HUES64 (cell line): Measurements from ENCODE around the gene ANO9.
"Not testable (repeated sequence)": the region's sequence is repeated elsewhere in the genome, so short reads cannot be mapped to it uniquely, and the experiment has no call there.

ENCODE experiments used
- H3K27ac ChIP-seq: 2 replicates; pipeline ENCODE4 v1.7.0; 2013; ENCODE audit warnings: low read depth, low read length, inconsistent platforms
- H3K27me3 ChIP-seq: 2 replicates; pipeline ENCODE4 v1.6.1; 2013; ENCODE audit warnings: mild to moderate bottlenecking, low read length; ENCODE audit not compliant: insufficient read depth
- H3K36me3 ChIP-seq: 2 replicates; pipeline ENCODE4 v1.6.1; 2013; ENCODE audit warnings: mild to moderate bottlenecking, low read length; ENCODE audit not compliant: insufficient read depth
- H3K4me1 ChIP-seq: 2 replicates; pipeline ENCODE4 v1.6.1; 2013; ENCODE audit warnings: mild to moderate bottlenecking, low read length, moderate library complexity; ENCODE audit not compliant: insufficient read depth
- H3K4me3 ChIP-seq: 2 replicates; pipeline ENCODE4 v1.5.1; 2013; ENCODE audit warnings: mild to moderate bottlenecking, low read length, moderate library complexity
- H3K9ac ChIP-seq: 2 replicates; pipeline ENCODE4 v1.6.1; 2013; ENCODE audit warnings: mild to moderate bottlenecking, low read depth, low read length
- H3K9me3 ChIP-seq: 2 replicates; pipeline ENCODE4 v1.6.1; 2013; ENCODE audit warnings: low read depth, low read length; ENCODE audit not compliant: insufficient read depth
- WGBS: fragments of 150-250, 120-280 bp; methylation state at CpG from one replicate; pipeline ENCODE4 v1.1.7; 2013; ENCODE audit warnings: missing lambda C conversion rate; 5-methylcytosine and 5-hydroxymethylcytosine counted together

The ANO9 gene

DNA sequence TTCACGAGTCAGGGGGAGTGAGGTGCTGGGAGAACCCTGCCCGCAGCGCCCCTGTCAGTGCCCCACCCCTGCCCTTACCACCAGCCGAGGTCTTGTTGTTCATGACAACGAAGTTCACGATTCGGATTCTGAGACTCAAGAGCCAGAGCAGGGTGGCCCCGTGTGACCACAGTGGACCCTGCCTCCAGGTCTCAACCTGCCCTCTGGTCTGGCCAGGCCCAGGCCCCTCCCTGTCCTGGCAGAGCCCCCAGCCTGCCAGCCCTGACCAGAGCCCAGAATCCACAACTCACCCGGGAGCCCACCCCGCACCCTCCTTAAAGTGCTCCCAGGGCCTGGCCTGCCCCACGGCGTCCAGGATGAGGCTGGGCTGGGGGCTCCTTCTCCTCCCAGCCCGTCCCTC lies 9.9 kb downstream of the ANO9 start:
- WGBS: 92% methylated on average over 13 of the region's 13 CpGs
- Histone ChIP-seq H3K4me1 (no peaks in the 10 kb centered on the region), H3K9ac (no peak overlapping the region), H3K27ac (no peak overlapping the region), H3K4me3 (no peak overlapping the region), H3K9me3 (no peaks in the 10 kb centered on the region), H3K36me3 (no peaks in the 10 kb centered on the region), H3K27me3 (no peaks in the 10 kb centered on the region)

DNA sequence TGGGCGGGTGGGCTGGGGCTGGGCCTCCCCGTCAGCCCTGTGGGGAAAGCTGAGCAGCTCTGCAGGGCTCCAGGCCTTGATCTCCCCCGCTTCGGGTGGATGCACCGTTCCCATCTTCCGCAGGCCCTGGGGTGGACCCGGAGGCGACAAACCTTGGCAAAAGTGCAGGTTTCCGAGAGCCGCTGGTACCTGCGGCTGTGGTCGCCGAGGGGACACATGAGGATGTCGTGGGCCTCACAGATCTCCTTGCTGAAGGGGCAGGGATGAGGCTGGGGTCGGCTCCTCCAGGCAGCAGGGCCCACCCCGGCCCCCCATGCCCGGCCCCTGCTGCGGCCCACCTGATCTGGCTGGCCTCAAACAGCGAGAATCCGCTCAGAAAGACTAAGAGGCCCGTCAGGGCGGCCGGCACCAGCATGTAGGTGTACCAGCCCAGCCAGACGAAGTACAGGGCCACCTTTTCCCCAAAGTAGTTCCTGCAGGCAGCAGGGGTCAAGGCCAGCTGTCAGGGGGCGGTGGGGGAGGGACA lies 11.8 kb downstream of the ANO9 start:
- no peak overlapping the region for H3K4me3 ChIP-seq
- H3K4me1 ChIP-seq: no peaks in the 10 kb centered on the region
- H3K27me3 ChIP-seq: peaks cover 4% of the 10 kb centered on the region; the same call in 1 of the 2 replicates
- no peak overlapping the region for H3K27ac ChIP-seq
- H3K36me3 ChIP-seq: no peaks in the 10 kb centered on the region
- no peaks in the 10 kb centered on the region for H3K9me3 ChIP-seq
- no peak overlapping the region; the same call in 1 of the 2 replicates for H3K9ac ChIP-seq
- WGBS: 42% methylated on average over 24 of the region's 25 CpGs

DNA sequence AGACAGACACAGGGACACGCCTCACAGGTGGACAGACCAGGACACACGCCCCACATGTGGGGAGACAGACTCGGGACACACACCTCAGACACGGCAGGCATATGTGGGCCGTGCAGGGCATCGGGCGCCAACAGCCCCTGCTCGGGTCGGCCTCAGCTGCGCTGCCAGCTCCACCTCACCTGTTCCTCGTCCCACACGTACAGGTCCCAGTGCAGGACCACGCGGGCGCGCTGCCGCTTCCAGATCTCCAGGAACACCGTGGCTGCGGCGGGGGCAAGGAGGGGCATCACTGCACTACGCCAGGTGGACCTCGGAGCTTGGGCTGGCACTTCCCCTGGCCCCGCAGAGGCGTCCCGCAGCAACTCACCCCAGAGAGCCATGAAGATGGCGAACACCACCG lies 12.4 kb downstream of the ANO9 start:
- Histone ChIP-seq H3K9ac (no peak overlapping the region), H3K4me3 (no peak overlapping the region), H3K27me3 (peaks cover 7% of the 10 kb centered on the region; the same call in 1 of the 2 replicates), H3K4me1 (no peaks in the 10 kb centered on the region), H3K36me3 (no peaks in the 10 kb centered on the region), H3K27ac (no peak overlapping the region), H3K9me3 (no peaks in the 10 kb centered on the region)
- 90% methylated on average over 27 of the region's 27 CpGs for WGBS

- H3K27ac ChIP-seq: no peak overlapping the region
- H3K9ac ChIP-seq: no peak overlapping the region
- H3K4me1 ChIP-seq: no peaks in the 10 kb centered on the region
- H3K36me3 ChIP-seq: no peaks in the 10 kb centered on the region
- no peak overlapping the region for H3K4me3 ChIP-seq
- H3K9me3 ChIP-seq: no peaks in the 10 kb centered on the region
- 94% methylated on average over 24 of the region's 24 CpGs for WGBS
- peaks cover 10% of the 10 kb centered on the region; the same call in 1 of the 2 replicates for H3K27me3 ChIP-seq
These were observed 13.5 kb downstream of the ANO9 start for GRCh38 chr11:428295-428694.

DNA sequence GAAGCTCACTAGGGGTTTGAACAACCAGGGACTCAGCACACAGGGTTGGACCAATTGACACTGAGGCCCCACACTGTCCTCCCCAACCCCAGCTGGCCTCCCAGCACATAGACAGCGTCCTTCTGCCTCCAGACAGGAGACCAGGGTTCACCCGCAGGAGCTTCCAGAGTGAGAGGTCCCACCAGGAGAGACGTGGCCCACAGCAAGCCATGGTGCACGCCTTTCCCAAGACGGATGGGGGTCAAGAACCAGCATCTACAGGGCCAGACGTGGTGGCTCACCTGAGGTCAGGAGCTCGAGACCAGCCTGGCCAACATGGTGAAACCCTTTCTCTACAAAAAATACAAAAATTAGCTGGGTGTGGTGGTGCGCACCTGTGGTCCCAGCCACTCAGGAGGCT lies 15.0 kb downstream of the ANO9 start:
- Histone ChIP-seq H3K4me1 (no peaks in the 10 kb centered on the region), H3K36me3 (no peaks in the 10 kb centered on the region), H3K4me3 (no peak overlapping the region), H3K9me3 (no peaks in the 10 kb centered on the region), H3K9ac (no peak overlapping the region), H3K27ac (no peak overlapping the region), H3K27me3 (peaks cover 10% of the 10 kb centered on the region; the same call in 1 of the 2 replicates)
- WGBS: 91% methylated on average over 8 of the region's 8 CpGs

GRCh38 chr11:425301-425700 lies 16.5 kb downstream of the ANO9 start:
- 85% methylated on average over 4 of the region's 4 CpGs for WGBS
- H3K9me3 ChIP-seq: no peaks in the 10 kb centered on the region
- no peak overlapping the region for H3K27ac ChIP-seq
- peaks cover 10% of the 10 kb centered on the region; the same call in 1 of the 2 replicates for H3K27me3 ChIP-seq
- no peaks in the 10 kb centered on the region for H3K4me1 ChIP-seq
- H3K9ac ChIP-seq: no peak overlapping the region
- no peaks in the 10 kb centered on the region for H3K36me3 ChIP-seq
- H3K4me3 ChIP-seq: no peak overlapping the region

DNA sequence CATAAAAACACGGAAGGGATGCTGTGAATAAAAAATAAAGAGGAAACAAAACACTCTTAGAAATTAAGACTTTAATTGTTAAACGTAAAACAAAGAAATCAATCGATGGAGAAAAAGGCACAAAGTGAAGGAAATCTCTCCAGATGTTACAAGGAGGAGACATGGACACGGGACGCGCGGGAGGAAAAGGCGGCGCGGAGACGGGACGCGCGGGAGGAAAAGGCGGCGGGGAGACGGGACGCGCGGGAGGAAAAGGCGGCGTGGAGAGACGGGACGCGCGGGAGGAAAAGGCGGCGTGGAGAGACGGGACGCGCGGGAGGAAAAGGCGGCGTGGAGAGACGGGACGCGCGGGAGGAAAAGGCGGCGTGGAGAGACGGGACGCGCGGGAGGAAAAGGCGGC lies 17.0 kb downstream of the ANO9 start:
- H3K36me3 ChIP-seq, H3K4me1 ChIP-seq, H3K4me3 ChIP-seq, H3K9ac ChIP-seq, H3K27me3 ChIP-seq, H3K9me3 ChIP-seq, H3K27ac ChIP-seq: not testable (repeated sequence)
- 93% methylated on average over 29 of the region's 45 CpGs for WGBS

- peaks cover 10% of the 10 kb centered on the region for H3K27me3 ChIP-seq
- H3K9ac ChIP-seq: no peak overlapping the region
- no peaks in the 10 kb centered on the region for H3K9me3 ChIP-seq
- WGBS: 93% methylated on average over 4 of the region's 4 CpGs
- no peak overlapping the region for H3K4me3 ChIP-seq
- no peaks in the 10 kb centered on the region for H3K4me1 ChIP-seq
- no peak overlapping the region for H3K27ac ChIP-seq
- no peaks in the 10 kb centered on the region for H3K36me3 ChIP-seq
These were observed 17.6 kb downstream of the ANO9 start for GRCh38 chr11:424232-424631.

GRCh38 chr11:422249-422656 lies 19.6 kb downstream of the ANO9 start:
- WGBS: 82% methylated on average over 10 of the region's 10 CpGs
- Histone ChIP-seq H3K27me3 (peaks cover 25% of the 10 kb centered on the region), H3K27ac (no peak overlapping the region), H3K9ac (no peak overlapping the region), H3K4me1 (no peaks in the 10 kb centered on the region), H3K36me3 (no peaks in the 10 kb centered on the region), H3K9me3 (no peaks in the 10 kb centered on the region), H3K4me3 (no peak overlapping the region)

DNA sequence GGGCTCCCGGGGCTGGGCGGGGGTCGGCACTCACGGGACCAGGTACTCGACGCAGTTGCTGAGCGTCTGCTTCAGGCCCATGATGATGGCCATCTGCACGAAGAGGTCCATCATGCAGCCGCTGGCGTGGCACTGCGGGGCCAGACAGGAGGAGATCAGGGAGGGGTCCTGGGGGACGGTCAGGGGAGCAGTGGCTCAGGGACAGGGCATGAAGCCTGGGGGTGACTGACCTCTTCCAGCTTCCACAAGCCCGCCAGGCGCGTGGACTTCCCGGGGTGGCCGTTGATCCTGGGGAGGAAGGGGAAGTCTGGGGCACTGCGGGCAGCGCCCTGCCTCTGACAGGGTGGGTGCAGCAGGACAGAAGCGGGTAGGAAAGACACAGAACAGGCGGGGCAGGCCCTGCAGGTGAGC lies 20.9 kb downstream of the ANO9 start:
- H3K4me1 ChIP-seq: no peaks in the 10 kb centered on the region
- H3K36me3 ChIP-seq: no peaks in the 10 kb centered on the region
- H3K9ac ChIP-seq: no peak overlapping the region
- H3K27ac ChIP-seq: no peak overlapping the region
- H3K9me3 ChIP-seq: no peaks in the 10 kb centered on the region
- H3K27me3 ChIP-seq: peaks cover 39% of the 10 kb centered on the region
- 95% methylated on average over 21 of the region's 21 CpGs for WGBS
- H3K4me3 ChIP-seq: no peak overlapping the region

GRCh38 chr11:420054-420910 lies 21.5 kb downstream of the ANO9 start:
- H3K36me3 ChIP-seq: no peaks in the 10 kb centered on the region
- H3K4me1 ChIP-seq: 0 out of 2 replicates have a peak, but pooled peaks cover 2% of the 10 kb centered on the region
- no peaks in the 10 kb centered on the region for H3K9me3 ChIP-seq
- H3K27me3 ChIP-seq: peaks cover 43% of the 10 kb centered on the region
- H3K27ac ChIP-seq: no peak overlapping the region
- no peak overlapping the region for H3K9ac ChIP-seq
- H3K4me3 ChIP-seq: no peak overlapping the region
- 93% methylated on average over 71 of the region's 71 CpGs for WGBS
